ENCODE measurements around the gene SH3PXD2B. TPM values are rescaled to one million over a fixed set of nuclear protein-coding genes. Genes with fewer than 3 reads are reported as not detected.
"Not testable (repeated sequence)": the region's sequence is repeated elsewhere in the genome, so short reads cannot be mapped to it uniquely, and the experiment has no call there.

Gene SH3PXD2B
- total RNA-seq, 2 experiments from 2014 or later: 0.21 to 0.23 TPM

DNA sequence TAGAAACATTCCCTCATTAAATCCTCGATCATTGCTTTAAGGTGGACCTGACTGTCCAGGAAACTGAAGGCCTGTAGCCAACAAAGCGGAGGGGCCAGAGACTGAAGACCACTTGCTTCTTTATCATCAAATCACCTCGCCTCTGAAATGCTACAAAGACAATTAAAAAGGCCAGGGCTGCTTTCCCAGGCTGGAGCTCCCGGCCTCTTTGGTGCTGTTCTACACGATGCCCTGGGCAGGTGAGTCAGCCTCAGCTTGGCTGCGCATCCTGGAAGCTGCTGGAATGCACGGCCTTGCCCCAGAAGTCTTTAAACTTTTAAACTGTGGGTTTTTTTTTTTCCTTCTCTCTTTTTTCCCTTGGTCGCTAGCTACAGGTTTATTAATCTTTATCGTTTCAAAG is 46.5 kb downstream of the SH3PXD2B start:
- Mint-ChIP-seq H3K4me3 (no peak overlapping the region), H3K27ac (no peak overlapping the region), H3K27me3 (ENCODE audit: low read depth) (peaks cover 6% of the 10 kb centered on the region), H3K4me1 (ENCODE audit: low read depth) (peaks cover 17% of the 10 kb centered on the region), H3K9me3 (ENCODE audit: insufficient read depth) (no peaks in the 10 kb centered on the region), H3K36me3 (ENCODE audit: low read depth) (no peaks in the 10 kb centered on the region)
- CTCF ChIA-PET: no interaction called here
- POLR2A ChIA-PET: no interaction called here
- ATAC-seq (no peak), DNase-seq (no peak)

- no peak for ATAC-seq
- CTCF ChIA-PET: no interaction called here
- Mint-ChIP-seq H3K4me3 (no peak overlapping the region), H3K27ac (no peak overlapping the region), H3K36me3 (ENCODE audit: low read depth) (no peaks in the 10 kb centered on the region), H3K4me1 (ENCODE audit: low read depth) (peaks cover 11% of the 10 kb centered on the region), H3K27me3 (ENCODE audit: low read depth) (peaks cover 7% of the 10 kb centered on the region), H3K9me3 (ENCODE audit: insufficient read depth) (no peaks in the 10 kb centered on the region)
- DNase-seq: no peak
- POLR2A ChIA-PET: no interaction called here
Measured at GRCh38 chr5:172407241-172407691, 47.1 kb downstream of the SH3PXD2B start.

GRCh38 chr5:172405226-172406107 is 48.9 kb downstream of the SH3PXD2B start:
- DNase-seq (no peak), ATAC-seq (no peak)
- ChIA-PET POLR2A (no interaction called here), CTCF (no interaction called here)
- Mint-ChIP-seq H3K36me3 (ENCODE audit: low read depth) (no peaks in the 10 kb centered on the region), H3K4me3 (no peak overlapping the region), H3K27me3 (ENCODE audit: low read depth) (peaks cover 17% of the 10 kb centered on the region), H3K27ac (no peak overlapping the region), H3K9me3 (ENCODE audit: insufficient read depth) (no peaks in the 10 kb centered on the region), H3K4me1 (ENCODE audit: low read depth) (peaks cover 4% of the 10 kb centered on the region)

DNA sequence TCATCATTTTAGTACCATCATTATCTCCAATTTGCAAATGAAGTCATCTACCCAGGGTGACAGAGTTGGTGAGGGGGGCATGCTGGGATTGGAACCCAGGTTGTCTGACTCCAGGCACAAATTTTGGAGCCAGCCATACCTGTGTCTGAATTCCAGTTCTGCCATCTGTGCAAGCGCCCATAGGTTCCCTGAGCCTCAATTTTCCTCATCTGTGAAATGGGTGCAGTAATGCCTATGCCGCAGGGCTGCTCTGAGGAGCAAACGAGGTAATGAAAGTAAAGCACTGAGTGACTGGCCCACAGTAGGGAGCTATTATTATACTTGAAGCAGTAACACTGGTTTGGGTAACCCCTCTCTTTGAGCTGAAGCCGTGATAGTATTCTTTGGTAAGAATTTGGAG is 49.6 kb downstream of the SH3PXD2B start:
- H3K4me1 Mint-ChIP-seq (ENCODE audit: low read depth): no peaks in the 10 kb centered on the region
- ChIA-PET CTCF (no interaction called here), POLR2A (no interaction called here)
- peaks cover 20% of the 10 kb centered on the region for H3K27me3 Mint-ChIP-seq (ENCODE audit: low read depth)
- no peak for ATAC-seq
- H3K4me3 Mint-ChIP-seq: no peak overlapping the region
- H3K9me3 Mint-ChIP-seq (ENCODE audit: insufficient read depth): no peaks in the 10 kb centered on the region
- H3K36me3 Mint-ChIP-seq (ENCODE audit: low read depth): no peaks in the 10 kb centered on the region
- no peak overlapping the region for H3K27ac Mint-ChIP-seq
- no peak for DNase-seq

DNA sequence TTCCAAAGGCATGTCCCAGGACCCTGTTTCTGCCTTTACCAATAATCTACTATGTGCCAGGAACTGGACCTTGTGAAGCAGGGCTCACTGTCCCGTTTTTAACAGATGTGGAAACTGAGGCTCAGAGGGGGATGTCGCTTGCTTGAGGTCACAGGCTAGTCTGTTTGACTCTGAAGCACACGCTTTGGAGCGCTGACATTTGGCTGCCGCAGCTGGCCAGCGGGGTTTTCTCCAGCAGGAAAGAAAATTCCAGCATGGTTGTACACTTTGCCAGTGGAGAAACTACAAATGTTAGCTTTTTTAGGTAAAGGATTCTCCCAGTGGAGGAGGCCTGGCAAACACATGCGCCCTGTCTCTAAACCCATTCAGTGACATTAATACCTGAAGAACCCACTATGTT is 50.5 kb downstream of the SH3PXD2B start:
- H3K36me3 Mint-ChIP-seq (ENCODE audit: low read depth): no peaks in the 10 kb centered on the region
- DNase-seq: no peak
- ChIA-PET POLR2A (no interaction called here), CTCF (no interaction called here)
- H3K27me3 Mint-ChIP-seq (ENCODE audit: low read depth): peaks cover 23% of the 10 kb centered on the region
- H3K4me3 Mint-ChIP-seq: no peak overlapping the region
- H3K9me3 Mint-ChIP-seq (ENCODE audit: insufficient read depth): no peaks in the 10 kb centered on the region
- no peaks in the 10 kb centered on the region for H3K4me1 Mint-ChIP-seq (ENCODE audit: low read depth)
- ATAC-seq: no peak
- no peak overlapping the region for H3K27ac Mint-ChIP-seq

GRCh38 chr5:172403189-172403796 is 51.0 kb downstream of the SH3PXD2B start:
- Mint-ChIP-seq H3K27ac (no peak overlapping the region), H3K4me3 (no peak overlapping the region), H3K4me1 (ENCODE audit: low read depth) (no peaks in the 10 kb centered on the region), H3K9me3 (ENCODE audit: insufficient read depth) (no peaks in the 10 kb centered on the region), H3K27me3 (ENCODE audit: low read depth) (peaks cover 23% of the 10 kb centered on the region), H3K36me3 (ENCODE audit: low read depth) (no peaks in the 10 kb centered on the region)
- ChIA-PET CTCF (no interaction called here), POLR2A (no interaction called here)
- ATAC-seq (no peak), DNase-seq (no peak)

DNA sequence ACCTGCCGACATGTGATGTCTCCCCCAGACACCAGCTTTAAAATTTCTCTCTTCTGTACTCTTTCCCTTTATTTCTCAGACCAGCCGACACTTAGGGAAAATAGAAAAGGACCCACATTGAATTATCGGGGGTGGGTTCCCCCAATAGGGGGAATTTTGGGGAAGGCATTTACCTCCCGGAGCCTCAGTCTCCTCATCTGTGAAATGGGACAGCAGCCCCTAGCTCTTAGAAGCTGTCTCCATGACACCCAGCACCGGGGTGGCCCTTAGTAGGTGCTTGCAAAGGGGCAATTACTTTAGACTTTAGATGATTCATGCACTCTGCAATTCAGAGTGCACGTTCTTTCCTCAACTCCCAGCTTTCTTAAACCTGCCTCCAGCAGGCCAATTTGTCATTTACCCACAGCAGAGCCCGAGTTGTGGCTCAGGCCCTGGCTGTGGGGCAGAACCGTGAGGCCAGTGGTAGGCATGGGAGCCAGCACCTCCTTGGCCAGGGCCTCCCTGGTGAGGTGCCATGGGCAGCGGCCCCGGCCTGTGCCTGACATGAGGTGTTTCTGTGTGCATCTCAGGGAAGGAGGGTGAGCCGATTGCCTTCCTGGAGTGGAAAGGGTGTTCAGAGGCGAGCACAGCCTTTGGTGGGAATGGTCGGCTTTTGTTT is 51.7 kb downstream of the SH3PXD2B start:
- no peaks in the 10 kb centered on the region for H3K4me1 Mint-ChIP-seq (ENCODE audit: low read depth)
- no peak for ATAC-seq
- ChIA-PET POLR2A (no interaction called here), CTCF (no interaction called here)
- no peak overlapping the region for H3K27ac Mint-ChIP-seq
- peaks cover 23% of the 10 kb centered on the region for H3K27me3 Mint-ChIP-seq (ENCODE audit: low read depth)
- H3K4me3 Mint-ChIP-seq: no peak overlapping the region
- DNase-seq: no peak
- no peaks in the 10 kb centered on the region for H3K36me3 Mint-ChIP-seq (ENCODE audit: low read depth)
- H3K9me3 Mint-ChIP-seq (ENCODE audit: insufficient read depth): no peaks in the 10 kb centered on the region

DNA sequence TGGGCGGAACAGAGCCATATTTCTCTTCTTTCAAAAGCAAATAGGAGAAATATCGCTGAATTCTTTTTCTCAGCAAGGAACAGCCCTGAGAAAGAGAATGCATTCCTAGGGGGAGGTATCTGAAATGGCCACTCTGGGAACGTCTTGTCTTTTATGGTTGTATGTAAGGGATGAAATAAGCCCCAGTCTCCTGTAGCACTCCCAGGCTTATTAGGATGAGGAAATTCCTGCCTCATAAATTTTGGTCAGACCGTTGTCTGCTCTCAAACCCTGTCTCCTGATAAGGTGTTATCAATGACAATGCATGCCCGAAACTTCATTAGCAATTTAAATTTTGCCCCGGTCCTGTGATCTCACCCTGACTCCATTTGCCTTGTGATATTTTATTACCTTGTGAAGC is 52.3 kb downstream of the SH3PXD2B start:
- ATAC-seq; H3K4me3 Mint-ChIP-seq; H3K4me1 Mint-ChIP-seq (ENCODE audit: low read depth); POLR2A ChIA-PET; CTCF ChIA-PET; H3K9me3 Mint-ChIP-seq (ENCODE audit: insufficient read depth); H3K36me3 Mint-ChIP-seq (ENCODE audit: low read depth); DNase-seq; H3K27ac Mint-ChIP-seq: not testable (repeated sequence)
- H3K27me3 Mint-ChIP-seq (ENCODE audit: low read depth): peaks cover 23% of the 10 kb centered on the region

DNA sequence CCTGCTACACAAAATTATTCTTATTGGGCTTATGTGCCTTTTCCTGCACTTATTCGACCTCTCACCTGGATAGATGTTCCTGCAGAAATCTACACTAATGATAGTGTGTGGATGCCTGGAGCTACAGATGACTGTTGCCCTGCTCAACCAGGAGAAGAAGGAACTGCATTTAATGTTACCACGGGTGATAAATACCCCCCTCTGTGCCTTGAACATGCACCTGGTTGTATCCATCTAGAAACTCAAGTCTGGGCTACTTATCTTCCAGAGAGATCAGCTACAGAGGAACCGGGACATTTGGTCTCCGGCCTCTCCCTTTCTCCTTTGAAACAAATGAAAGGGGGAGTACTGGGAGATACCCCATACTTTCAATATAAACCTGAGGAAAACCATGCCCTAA is 54.5 kb downstream of the SH3PXD2B start:
- Mint-ChIP-seq H3K4me3 (no peak overlapping the region), H3K27ac (no peak overlapping the region), H3K9me3 (ENCODE audit: insufficient read depth) (peaks cover 10% of the 10 kb centered on the region), H3K36me3 (ENCODE audit: low read depth) (no peaks in the 10 kb centered on the region), H3K4me1 (ENCODE audit: low read depth) (peaks cover 11% of the 10 kb centered on the region), H3K27me3 (ENCODE audit: low read depth) (peaks cover 25% of the 10 kb centered on the region)
- CTCF ChIA-PET: no interaction called here
- POLR2A ChIA-PET: no interaction called here
- no peak for ATAC-seq
- DNase-seq: no peak

- H3K4me1 Mint-ChIP-seq (ENCODE audit: low read depth): peaks cover 11% of the 10 kb centered on the region
- no peak overlapping the region for H3K4me3 Mint-ChIP-seq
- CTCF ChIA-PET: no interaction called here
- DNase-seq (no peak), ATAC-seq (no peak)
- H3K36me3 Mint-ChIP-seq (ENCODE audit: low read depth): no peaks in the 10 kb centered on the region
- POLR2A ChIA-PET: no interaction called here
- H3K27ac Mint-ChIP-seq: no peak overlapping the region
- peaks cover 23% of the 10 kb centered on the region for H3K27me3 Mint-ChIP-seq (ENCODE audit: low read depth)
- peaks cover 10% of the 10 kb centered on the region for H3K9me3 Mint-ChIP-seq (ENCODE audit: insufficient read depth)
Measured at GRCh38 chr5:172399336-172399735, 55.0 kb downstream of the SH3PXD2B start.

DNA sequence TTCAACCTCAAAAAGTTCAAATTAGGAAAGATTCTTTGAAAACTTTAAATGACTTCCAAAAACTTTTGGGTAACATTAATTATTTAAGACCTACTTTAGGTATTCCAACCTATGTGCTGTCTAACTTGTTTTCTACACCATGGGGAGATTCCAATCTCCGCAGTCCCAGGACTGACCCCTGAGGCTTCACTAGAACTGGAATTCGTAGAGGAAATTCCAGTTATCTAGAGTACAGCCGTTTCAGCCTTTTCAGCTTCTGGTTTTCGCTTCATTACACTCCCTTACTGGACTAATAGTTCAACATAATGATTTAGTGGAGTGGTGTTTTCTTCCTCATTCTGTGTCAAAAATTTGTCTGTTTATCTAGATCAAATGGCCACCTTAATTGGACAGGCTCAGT is 55.7 kb downstream of the SH3PXD2B start:
- peaks cover 11% of the 10 kb centered on the region for H3K4me1 Mint-ChIP-seq (ENCODE audit: low read depth)
- CTCF ChIA-PET, DNase-seq: not testable (repeated sequence)

GRCh38 chr5:172396994-172397393 is 57.3 kb downstream of the SH3PXD2B start:
- ATAC-seq; POLR2A ChIA-PET; H3K4me3 Mint-ChIP-seq; H3K27ac Mint-ChIP-seq; DNase-seq; CTCF ChIA-PET; H3K9me3 Mint-ChIP-seq (ENCODE audit: insufficient read depth); H3K36me3 Mint-ChIP-seq (ENCODE audit: low read depth): not testable (repeated sequence)
- Mint-ChIP-seq H3K4me1 (ENCODE audit: low read depth) (peaks cover 11% of the 10 kb centered on the region), H3K27me3 (ENCODE audit: low read depth) (peaks cover 19% of the 10 kb centered on the region)

More for the DNA sequence above, 55.7 kb downstream of the SH3PXD2B start:
- ATAC-seq; H3K36me3 Mint-ChIP-seq (ENCODE audit: low read depth); H3K4me3 Mint-ChIP-seq; H3K27ac Mint-ChIP-seq; H3K9me3 Mint-ChIP-seq (ENCODE audit: insufficient read depth); POLR2A ChIA-PET: not testable (repeated sequence)
- peaks cover 23% of the 10 kb centered on the region for H3K27me3 Mint-ChIP-seq (ENCODE audit: low read depth)

Measured in activated CD8-positive, alpha-beta T cell treated with anti-CD3 and anti-CD28 coated beads, Interleukin-2, amount 10 ng/mL, durations not matched to agents 7 days and 5 days (primary cell).